Measurements from ENCODE around the gene DGKI.

- TF ChIP-seq, protein P1, sequence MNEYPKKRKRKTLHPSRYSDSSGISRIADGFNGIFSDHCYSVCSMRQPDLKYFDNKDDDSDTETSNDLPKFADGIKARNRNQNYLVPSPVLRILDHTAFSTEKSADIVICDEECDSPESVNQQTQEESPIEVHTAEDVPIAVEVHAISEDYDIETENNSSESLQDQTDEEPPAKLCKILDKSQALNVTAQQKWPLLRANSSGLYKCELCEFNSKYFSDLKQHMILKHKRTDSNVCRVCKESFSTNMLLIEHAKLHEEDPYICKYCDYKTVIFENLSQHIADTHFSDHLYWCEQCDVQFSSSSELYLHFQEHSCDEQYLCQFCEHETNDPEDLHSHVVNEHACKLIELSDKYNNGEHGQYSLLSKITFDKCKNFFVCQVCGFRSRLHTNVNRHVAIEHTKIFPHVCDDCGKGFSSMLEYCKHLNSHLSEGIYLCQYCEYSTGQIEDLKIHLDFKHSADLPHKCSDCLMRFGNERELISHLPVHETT (CRISPR knock-in tag; conservative IDR thresholded peaks at IDR 0.05 in 1 of 2, IDR thresholded peaks at IDR 0.05 in 1 of 2), result no peak
- no peak for TF ChIP-seq IRF2 (CRISPR knock-in tag; IDR thresholded peaks at IDR 0.05)
- TF ChIP-seq, protein P2, sequence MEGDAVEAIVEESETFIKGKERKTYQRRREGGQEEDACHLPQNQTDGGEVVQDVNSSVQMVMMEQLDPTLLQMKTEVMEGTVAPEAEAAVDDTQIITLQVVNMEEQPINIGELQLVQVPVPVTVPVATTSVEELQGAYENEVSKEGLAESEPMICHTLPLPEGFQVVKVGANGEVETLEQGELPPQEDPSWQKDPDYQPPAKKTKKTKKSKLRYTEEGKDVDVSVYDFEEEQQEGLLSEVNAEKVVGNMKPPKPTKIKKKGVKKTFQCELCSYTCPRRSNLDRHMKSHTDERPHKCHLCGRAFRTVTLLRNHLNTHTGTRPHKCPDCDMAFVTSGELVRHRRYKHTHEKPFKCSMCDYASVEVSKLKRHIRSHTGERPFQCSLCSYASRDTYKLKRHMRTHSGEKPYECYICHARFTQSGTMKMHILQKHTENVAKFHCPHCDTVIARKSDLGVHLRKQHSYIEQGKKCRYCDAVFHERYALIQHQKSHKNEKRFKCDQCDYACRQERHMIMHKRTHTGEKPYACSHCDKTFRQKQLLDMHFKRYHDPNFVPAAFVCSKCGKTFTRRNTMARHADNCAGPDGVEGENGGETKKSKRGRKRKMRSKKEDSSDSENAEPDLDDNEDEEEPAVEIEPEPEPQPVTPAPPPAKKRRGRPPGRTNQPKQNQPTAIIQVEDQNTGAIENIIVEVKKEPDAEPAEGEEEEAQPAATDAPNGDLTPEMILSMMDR (IDR thresholded peaks at IDR 0.05 in 2 of 3, conservative IDR thresholded peaks at IDR 0.05 in 1 of 3; ENCODE audit: insufficient read depth in 2 of 3, low read depth in 1 of 3, low read length in 3 of 3), result no peak
These were observed 162.0 kb downstream of the DGKI start for GRCh38 chr7:137684776-137685175.
